DMS153 (cell line): Measurements from ENCODE around the gene ZNF407.

Experiments
- DNase-seq: peaks from one replicate; lab custom pipeline; 2025; lab: John Stamatoyannopoulos, UW

Gene ZNF407

GRCh38 chr18:74626049-74626874, 28.6 kb downstream of the ZNF407 start:
- DNase-seq, result no peak

GRCh38 chr18:74630804-74631203, 33.1 kb downstream of the ZNF407 start:
- no peak for DNase-seq

GRCh38 chr18:74631212-74631611, 33.5 kb downstream of the ZNF407 start:
- no peak for DNase-seq

- no peak for DNase-seq
Observed at GRCh38 chr18:74631623-74632350, 34.1 kb downstream of the ZNF407 start.

GRCh38 chr18:74632351-74632679, 34.6 kb downstream of the ZNF407 start:
- no peak for DNase-seq

GRCh38 chr18:74632856-74633255, 35.2 kb downstream of the ZNF407 start:
- DNase-seq, result no peak

GRCh38 chr18:74633652-74634352, 36.1 kb downstream of the ZNF407 start:
- DNase-seq, result no peak

- peak; percentile 52 for DNase-seq
Observed at GRCh38 chr18:74635224-74635975, 37.7 kb downstream of the ZNF407 start.

GRCh38 chr18:74637070-74637469, 39.4 kb downstream of the ZNF407 start:
- no peak for DNase-seq

- DNase-seq, result no peak
Observed at GRCh38 chr18:74638210-74638609, 40.5 kb downstream of the ZNF407 start.

GRCh38 chr18:74644713-74645112, 47.0 kb downstream of the ZNF407 start:
- no peak for DNase-seq

- DNase-seq, result no peak
Observed at GRCh38 chr18:74645679-74646078, 48.0 kb downstream of the ZNF407 start.

- DNase-seq, result no peak
Observed at GRCh38 chr18:74651327-74652128, 53.9 kb downstream of the ZNF407 start.

- no peak for DNase-seq
Observed at GRCh38 chr18:74652392-74652988, 54.8 kb downstream of the ZNF407 start.

- peak; percentile 40 for DNase-seq
Observed at GRCh38 chr18:74654638-74655037, 57.0 kb downstream of the ZNF407 start.

GRCh38 chr18:74661008-74661407, 63.3 kb downstream of the ZNF407 start:
- DNase-seq, result no peak

GRCh38 chr18:74661691-74662090, 64.0 kb downstream of the ZNF407 start:
- no peak for DNase-seq

- no peak for DNase-seq
Observed at GRCh38 chr18:74662622-74663021, 65.0 kb downstream of the ZNF407 start.

GRCh38 chr18:74665346-74665745, 67.7 kb downstream of the ZNF407 start:
- no peak for DNase-seq

- no peak for DNase-seq
Observed at GRCh38 chr18:74665905-74666304, 68.2 kb downstream of the ZNF407 start.
